WTC11 (cell line): ENCODE data around the gene TEKT2. TPM values are rescaled to one million over a fixed set of nuclear protein-coding genes. Genes with fewer than 3 reads are reported as not detected.

Experiments
- ATAC-seq: fragments of 200-7000 bp; cut with Tn5 transposase; 2 replicates; pipeline ENCODE4 v1.10.0; 2021; ENCODE audit warnings: mild to moderate bottlenecking, moderate library complexity
- CTCF ChIA-PET: fragments of 300-600 bp; sonication (Branson Sonifier 250); formaldehyde crosslinking; loops from one replicate; lab custom pipeline; 2021; ENCODE audit warnings: antibody characterized with exemption; lab: Charles Lee
- POLR2A ChIA-PET: fragments of 350-600 bp; sonication (Branson Sonifier 250); formaldehyde crosslinking; loops from one replicate; lab custom pipeline; 2021; ENCODE audit warnings: antibody characterized with exemption; lab: Charles Lee
- DNase-seq: peaks from one replicate; pipeline ENCODE4 v3.0.0; 2021; ENCODE audit warnings: low spot score
- H3K27ac Mint-ChIP-seq: 2 replicates; pipeline ENCODE4 v1.8.0; 2021; ENCODE audit warnings: mixed read lengths
- H3K27me3 Mint-ChIP-seq: 2 replicates; pipeline ENCODE4 v1.8.0; 2021; ENCODE audit warnings: low read depth, mild to moderate bottlenecking, moderate library complexity, mixed read lengths
- H3K36me3 Mint-ChIP-seq: 2 replicates; pipeline ENCODE4 v1.8.0; 2021; ENCODE audit warnings: mixed read lengths
- H3K4me1 Mint-ChIP-seq: 2 replicates; pipeline ENCODE4 v1.8.0; 2022; ENCODE audit warnings: mixed read lengths
- H3K4me3 Mint-ChIP-seq: 2 replicates; pipeline ENCODE4 v1.8.0; 2021; ENCODE audit warnings: mild to moderate bottlenecking, moderate library complexity, mixed read lengths
- H3K9me3 Mint-ChIP-seq: 2 replicates; pipeline ENCODE4 v1.8.0; 2021; ENCODE audit warnings: mixed read lengths
- ATF2 ChIP-seq: sonication (generic); formaldehyde crosslinking; IDR thresholded peaks from 2 replicates; pipeline ENCODE4 v1.8.1; 2022; ENCODE audit warnings: low read depth, missing genetic modification reagents, borderline replicate concordance
- ATF6 ChIP-seq: sonication (generic); formaldehyde crosslinking; IDR thresholded peaks from 2 replicates; pipeline ENCODE4 v1.8.1; 2023; ENCODE audit warnings: mild to moderate bottlenecking, missing genetic modification reagents
- GTF2I ChIP-seq: fragments of 250-450 bp; sonication (Bioruptor Pico); conservative IDR thresholded peaks from 2 replicates; pipeline ENCODE4 v1.4.0; 2021; ENCODE audit warnings: mild to moderate bottlenecking
- HMGA2 ChIP-seq: fragments of 250-450 bp; sonication (Bioruptor Pico); IDR thresholded peaks from 2 replicates; pipeline ENCODE4 v1.4.0; 2021; ENCODE audit warnings: mild to moderate bottlenecking, moderate library complexity
- IRF1 ChIP-seq: sonication (generic); formaldehyde crosslinking; IDR thresholded peaks from 2 replicates; pipeline ENCODE4 v1.8.0; 2023; ENCODE audit warnings: missing genetic modification reagents
- JAZF1 ChIP-seq: fragments of 250-450 bp; sonication (Bioruptor Pico); IDR thresholded peaks from 2 replicates; pipeline ENCODE4 v1.9.0; 2021; ENCODE audit warnings: moderate library complexity, mild to moderate bottlenecking, inconsistent platforms
- MXD4 ChIP-seq: fragments of 250-450 bp; sonication (Bioruptor Pico); IDR thresholded peaks from 2 replicates; pipeline ENCODE4 v1.8.0; 2021; ENCODE audit warnings: mild to moderate bottlenecking, moderate library complexity, borderline replicate concordance
- NFE2L1 ChIP-seq: sonication (generic); formaldehyde crosslinking; IDR thresholded peaks from 2 replicates; pipeline ENCODE4 v1.8.1; 2023; ENCODE audit warnings: missing genetic modification reagents
- NR3C1 ChIP-seq: sonication (generic); formaldehyde crosslinking; conservative IDR thresholded peaks from 2 replicates; pipeline ENCODE4 v1.8.1; 2023; ENCODE audit warnings: low read depth, mild to moderate bottlenecking, missing genetic modification reagents
- RELA ChIP-seq: sonication (generic); formaldehyde crosslinking; IDR thresholded peaks from 2 replicates; pipeline ENCODE4 v1.8.1; 2022; ENCODE audit warnings: missing genetic modification reagents, mild to moderate bottlenecking, borderline replicate concordance
- SMAD4 ChIP-seq: sonication (generic); formaldehyde crosslinking; IDR thresholded peaks from 2 replicates; pipeline ENCODE4 v1.8.0; 2022; ENCODE audit warnings: mild to moderate bottlenecking, missing genetic modification reagents
- SP1 ChIP-seq: sonication (generic); formaldehyde crosslinking; conservative IDR thresholded peaks from 2 replicates; pipeline ENCODE4 v1.8.1; 2022; ENCODE audit warnings: missing genetic modification reagents
- TEAD1 ChIP-seq: sonication (generic); formaldehyde crosslinking; IDR thresholded peaks from 2 replicates; pipeline ENCODE4 v1.8.0; 2022; ENCODE audit warnings: mild to moderate bottlenecking, missing genetic modification reagents
- ZNF396 ChIP-seq: fragments of 250-450 bp; sonication (Bioruptor Pico); IDR thresholded peaks from 2 replicates; pipeline ENCODE4 v1.8.0; 2021; ENCODE audit warnings: mild to moderate bottlenecking, moderate library complexity, borderline replicate concordance
- ZSCAN18 ChIP-seq: fragments of 250-450 bp; sonication (Bioruptor Pico); IDR thresholded peaks from 2 replicates; pipeline ENCODE4 v2.1.2; 2022; ENCODE audit warnings: mild to moderate bottlenecking, moderate library complexity
- total RNA-seq: library from RNA; stranded (reverse); gene quantifications from 3 replicates; pipeline ENCODE4 v1.2.3, GENCODE V29; 2021
- TF ChIP-seq, protein P1 (sequence below): sonication (generic); formaldehyde crosslinking; IDR thresholded peaks from 2 replicates; pipeline ENCODE4 v1.8.0; 2022; ENCODE audit warnings: missing genetic modification reagents
- TF ChIP-seq, protein P2 (sequence below): sonication (generic); formaldehyde crosslinking; IDR thresholded peaks from 2 replicates; pipeline ENCODE4 v1.8.1; 2023; ENCODE audit warnings: mild to moderate bottlenecking, missing genetic modification reagents, borderline replicate concordance

Gene TEKT2
- total RNA-seq, 1 experiment from 2014 or later, result 1.9 TPM

- Mint-ChIP-seq H3K27me3 (peaks cover 21% of the 10 kb centered on the region), H3K27ac (no peak overlapping the region)
Observed at GRCh38 chr1:36128905-36129206, 45.0 kb downstream of the TEKT2 start.

DNA sequence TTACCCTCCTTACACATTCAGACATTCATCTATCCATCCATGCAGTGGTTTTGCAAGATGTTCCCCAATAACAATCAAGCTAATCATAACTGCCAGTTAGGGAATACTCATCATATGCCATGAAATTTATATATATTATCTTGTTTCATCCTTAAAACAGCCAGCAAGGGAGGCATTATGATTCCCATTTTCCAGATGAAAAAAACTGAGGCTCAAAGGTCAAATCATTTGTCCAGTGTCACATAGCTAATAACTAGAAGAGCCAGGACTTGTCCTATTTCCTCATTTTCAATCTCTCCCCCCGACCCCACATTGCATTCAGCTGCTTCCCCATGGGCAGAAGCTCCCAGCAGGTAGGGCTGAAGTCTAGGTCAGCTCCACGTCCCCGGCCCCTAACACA, 48.1 kb downstream of the TEKT2 start:
- no peaks in the 10 kb centered on the region; the same call in 1 of the 2 replicates for H3K27me3 Mint-ChIP-seq
- no peak for DNase-seq
- ChIA-PET CTCF (interaction anchor here (1.0 to 5.5 kb wide), 5 partner anchors 14 to 51 kb away, joined by 4 to 142 read pairs (median 7); partner anchors contain the start of gene TRAPPC3), POLR2A (no interaction called here)
- ATAC-seq, result no peak
- H3K4me1 Mint-ChIP-seq, result peaks cover 6% of the 10 kb centered on the region
- no peaks in the 10 kb centered on the region for H3K9me3 Mint-ChIP-seq
- no peak overlapping the region for H3K27ac Mint-ChIP-seq
- H3K36me3 Mint-ChIP-seq, result no peaks in the 10 kb centered on the region
- H3K4me3 Mint-ChIP-seq, result no peak overlapping the region
- TF ChIP-seq ATF6 (CRISPR knock-in tag) (no peak), JAZF1 (no peak), ZSCAN18 (CRISPR knock-in tag) (no peak), RELA (CRISPR knock-in tag) (no peak)

More at GRCh38 chr1:36128905-36129206, 45.0 kb downstream of the TEKT2 start:
- Mint-ChIP-seq H3K36me3 (no peaks in the 10 kb centered on the region), H3K4me3 (no peak overlapping the region), H3K4me1 (peaks cover 13% of the 10 kb centered on the region), H3K9me3 (no peaks in the 10 kb centered on the region)
- no peak for TF ChIP-seq IRF1 (CRISPR knock-in tag)
- no peak for TF ChIP-seq HMGA2 (CRISPR knock-in tag)
- no peak for TF ChIP-seq NFE2L1
- TF ChIP-seq SP1 (CRISPR knock-in tag), result no peak
- TF ChIP-seq NR3C1 (CRISPR knock-in tag), result no peak
- TF ChIP-seq ZNF396 (CRISPR knock-in tag), result no peak
- TF ChIP-seq, protein P1, sequence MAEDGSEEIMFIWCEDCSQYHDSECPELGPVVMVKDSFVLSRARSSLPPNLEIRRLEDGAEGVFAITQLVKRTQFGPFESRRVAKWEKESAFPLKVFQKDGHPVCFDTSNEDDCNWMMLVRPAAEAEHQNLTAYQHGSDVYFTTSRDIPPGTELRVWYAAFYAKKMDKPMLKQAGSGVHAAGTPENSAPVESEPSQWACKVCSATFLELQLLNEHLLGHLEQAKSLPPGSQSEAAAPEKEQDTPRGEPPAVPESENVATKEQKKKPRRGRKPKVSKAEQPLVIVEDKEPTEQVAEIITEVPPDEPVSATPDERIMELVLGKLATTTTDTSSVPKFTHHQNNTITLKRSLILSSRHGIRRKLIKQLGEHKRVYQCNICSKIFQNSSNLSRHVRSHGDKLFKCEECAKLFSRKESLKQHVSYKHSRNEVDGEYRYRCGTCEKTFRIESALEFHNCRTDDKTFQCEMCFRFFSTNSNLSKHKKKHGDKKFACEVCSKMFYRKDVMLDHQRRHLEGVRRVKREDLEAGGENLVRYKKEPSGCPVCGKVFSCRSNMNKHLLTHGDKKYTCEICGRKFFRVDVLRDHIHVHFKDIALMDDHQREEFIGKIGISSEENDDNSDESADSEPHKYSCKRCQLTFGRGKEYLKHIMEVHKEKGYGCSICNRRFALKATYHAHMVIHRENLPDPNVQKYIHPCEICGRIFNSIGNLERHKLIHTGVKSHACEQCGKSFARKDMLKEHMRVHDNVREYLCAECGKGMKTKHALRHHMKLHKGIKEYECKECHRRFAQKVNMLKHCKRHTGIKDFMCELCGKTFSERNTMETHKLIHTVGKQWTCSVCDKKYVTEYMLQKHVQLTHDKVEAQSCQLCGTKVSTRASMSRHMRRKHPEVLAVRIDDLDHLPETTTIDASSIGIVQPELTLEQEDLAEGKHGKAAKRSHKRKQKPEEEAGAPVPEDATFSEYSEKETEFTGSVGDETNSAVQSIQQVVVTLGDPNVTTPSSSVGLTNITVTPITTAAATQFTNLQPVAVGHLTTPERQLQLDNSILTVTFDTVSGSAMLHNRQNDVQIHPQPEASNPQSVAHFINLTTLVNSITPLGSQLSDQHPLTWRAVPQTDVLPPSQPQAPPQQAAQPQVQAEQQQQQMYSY (CRISPR knock-in tag), result no peak
- TF ChIP-seq, protein P2, sequence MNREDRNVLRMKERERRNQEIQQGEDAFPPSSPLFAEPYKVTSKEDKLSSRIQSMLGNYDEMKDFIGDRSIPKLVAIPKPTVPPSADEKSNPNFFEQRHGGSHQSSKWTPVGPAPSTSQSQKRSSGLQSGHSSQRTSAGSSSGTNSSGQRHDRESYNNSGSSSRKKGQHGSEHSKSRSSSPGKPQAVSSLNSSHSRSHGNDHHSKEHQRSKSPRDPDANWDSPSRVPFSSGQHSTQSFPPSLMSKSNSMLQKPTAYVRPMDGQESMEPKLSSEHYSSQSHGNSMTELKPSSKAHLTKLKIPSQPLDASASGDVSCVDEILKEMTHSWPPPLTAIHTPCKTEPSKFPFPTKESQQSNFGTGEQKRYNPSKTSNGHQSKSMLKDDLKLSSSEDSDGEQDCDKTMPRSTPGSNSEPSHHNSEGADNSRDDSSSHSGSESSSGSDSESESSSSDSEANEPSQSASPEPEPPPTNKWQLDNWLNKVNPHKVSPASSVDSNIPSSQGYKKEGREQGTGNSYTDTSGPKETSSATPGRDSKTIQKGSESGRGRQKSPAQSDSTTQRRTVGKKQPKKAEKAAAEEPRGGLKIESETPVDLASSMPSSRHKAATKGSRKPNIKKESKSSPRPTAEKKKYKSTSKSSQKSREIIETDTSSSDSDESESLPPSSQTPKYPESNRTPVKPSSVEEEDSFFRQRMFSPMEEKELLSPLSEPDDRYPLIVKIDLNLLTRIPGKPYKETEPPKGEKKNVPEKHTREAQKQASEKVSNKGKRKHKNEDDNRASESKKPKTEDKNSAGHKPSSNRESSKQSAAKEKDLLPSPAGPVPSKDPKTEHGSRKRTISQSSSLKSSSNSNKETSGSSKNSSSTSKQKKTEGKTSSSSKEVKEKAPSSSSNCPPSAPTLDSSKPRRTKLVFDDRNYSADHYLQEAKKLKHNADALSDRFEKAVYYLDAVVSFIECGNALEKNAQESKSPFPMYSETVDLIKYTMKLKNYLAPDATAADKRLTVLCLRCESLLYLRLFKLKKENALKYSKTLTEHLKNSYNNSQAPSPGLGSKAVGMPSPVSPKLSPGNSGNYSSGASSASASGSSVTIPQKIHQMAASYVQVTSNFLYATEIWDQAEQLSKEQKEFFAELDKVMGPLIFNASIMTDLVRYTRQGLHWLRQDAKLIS (CRISPR knock-in tag), result no peak
- TF ChIP-seq MXD4 (CRISPR knock-in tag), result no peak
- TF ChIP-seq TEAD1 (CRISPR knock-in tag), result no peak
- no peak for TF ChIP-seq SMAD4 (CRISPR knock-in tag)
- TF ChIP-seq ATF2 (CRISPR knock-in tag), result no peak
- TF ChIP-seq GTF2I (CRISPR knock-in tag), result no peak
- ChIA-PET POLR2A (no interaction called here), CTCF (interaction anchor here (0.7 to 2.5 kb wide), 5 partner anchors 20 to 310 kb away, joined by 4 to 14 read pairs (median 8); partner anchors contain the start of gene TRAPPC3)
- ATAC-seq, result no peak
- DNase-seq, result no peak
